ENCODE measurements around the gene KCNE3.

Gene KCNE3

DNA sequence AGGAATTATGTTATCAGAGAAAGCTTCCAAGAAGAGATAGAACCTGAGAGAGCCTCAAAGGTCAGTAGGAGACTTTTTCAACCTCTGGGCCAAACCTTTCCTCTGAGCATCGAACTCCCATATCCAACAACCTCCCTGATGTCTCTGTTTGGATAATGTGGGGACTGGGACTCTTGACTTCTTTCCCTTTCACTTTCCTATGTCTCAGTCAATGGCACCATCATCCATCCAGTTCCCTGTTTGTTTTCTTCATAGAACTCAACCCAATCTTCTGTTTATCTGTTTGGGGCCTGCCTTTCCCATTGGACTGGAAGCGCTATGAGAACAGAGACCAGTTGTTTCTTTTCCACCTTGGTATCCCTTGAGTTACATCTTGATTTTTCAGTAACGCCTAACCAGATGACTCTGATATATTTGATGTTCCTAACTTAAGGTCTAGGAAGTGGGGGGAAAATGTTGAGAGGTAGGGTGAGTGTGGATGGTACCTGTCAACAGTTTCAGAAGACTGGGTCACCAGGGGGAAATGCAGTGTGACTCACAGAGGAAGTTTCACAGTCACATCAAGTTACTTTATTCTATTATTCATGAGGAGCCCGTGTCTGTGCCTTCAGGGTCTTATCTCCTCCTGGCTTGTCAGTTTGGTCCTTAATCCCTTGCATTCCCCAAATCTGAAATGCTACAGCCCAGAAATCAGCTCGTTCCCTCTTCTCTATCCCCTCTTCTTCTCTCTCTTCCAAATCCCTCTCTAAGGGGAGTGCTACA, 4.5 kb upstream of the KCNE3 start:
- DNase-seq (ENCODE audit: low read depth, low spot score) = no peak

DNA sequence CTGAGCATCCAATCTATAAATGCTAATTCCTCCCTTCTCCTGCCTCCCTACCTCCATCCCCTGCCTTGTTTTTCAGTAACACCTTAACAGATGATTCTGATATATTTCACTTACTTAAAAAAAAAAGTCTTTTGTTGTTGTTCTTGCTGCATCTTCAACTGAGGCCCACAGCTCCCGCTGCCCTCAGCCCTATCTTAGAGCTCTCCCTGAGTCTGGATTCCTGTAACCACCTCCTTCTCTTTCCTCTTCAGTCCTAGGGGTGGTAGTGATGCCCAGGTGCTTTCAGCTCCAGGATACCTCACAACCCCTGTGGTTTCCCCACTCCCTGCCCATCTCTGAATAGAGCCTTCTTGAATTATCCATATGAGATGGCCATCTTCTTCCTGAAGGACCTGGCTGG, 3.7 kb upstream of the KCNE3 start:
- DNase-seq (ENCODE audit: low read depth, low spot score) = no peak

DNA sequence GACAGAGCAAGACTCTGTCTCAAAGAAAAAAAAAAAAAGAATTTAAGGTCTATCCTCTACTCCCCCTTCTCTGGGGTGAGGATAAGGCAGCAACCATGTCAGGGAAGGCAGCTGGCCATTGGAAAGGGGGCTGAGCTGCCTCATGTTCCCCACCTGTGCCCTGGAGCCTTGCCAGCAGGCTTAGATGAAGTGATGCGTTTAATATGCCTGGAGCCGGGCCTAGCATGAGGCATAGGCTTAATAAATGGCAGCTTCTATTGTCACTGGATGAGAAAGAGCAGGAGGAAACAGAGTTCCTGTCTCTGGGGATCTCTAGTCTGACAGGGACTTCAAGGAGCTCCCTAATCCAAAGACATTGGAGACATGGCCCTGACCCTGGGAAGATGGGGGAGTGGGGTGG, 3.2 kb upstream of the KCNE3 start:
- no peak for DNase-seq (ENCODE audit: low read depth, low spot score)

DNA sequence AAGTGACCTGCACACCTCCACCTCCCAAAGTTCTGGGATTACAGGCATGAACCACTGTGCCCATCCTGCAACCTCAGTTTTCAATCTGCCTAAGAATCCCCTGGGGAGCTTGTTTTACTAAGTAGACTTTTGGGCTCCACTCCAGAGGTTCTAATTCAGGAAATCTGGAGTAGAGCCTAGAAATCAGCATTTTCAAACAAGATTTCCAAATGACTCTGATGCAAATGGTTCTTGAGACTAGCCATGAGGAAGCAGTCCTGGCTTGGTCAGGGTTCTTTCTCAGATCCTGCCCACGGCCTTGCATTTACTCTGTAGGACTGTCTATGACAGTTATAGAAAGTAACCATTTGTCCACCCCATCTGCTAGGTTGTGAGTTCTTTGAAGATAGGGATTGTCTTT, 1.6 kb upstream of the KCNE3 start:
- no peak for DNase-seq (ENCODE audit: low read depth, low spot score)

DNA sequence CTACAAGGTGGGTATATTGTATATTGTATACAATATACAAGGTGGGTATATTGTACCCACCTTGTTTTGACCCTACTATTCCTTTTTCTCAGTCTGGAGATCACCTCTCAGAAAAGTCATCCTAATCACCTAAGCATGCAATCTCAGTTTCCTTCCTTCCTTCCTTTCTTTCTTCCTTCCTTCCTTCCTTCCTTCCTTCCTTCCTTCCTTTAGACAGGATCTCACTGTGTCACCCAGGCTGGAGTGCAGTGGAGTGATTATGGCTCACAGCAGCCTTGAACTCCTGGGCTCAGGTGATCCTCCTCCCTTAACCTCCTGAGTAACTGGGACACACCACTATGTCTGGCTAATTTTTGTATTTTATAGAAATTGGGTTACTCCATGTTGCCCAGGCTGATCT, 1.2 kb upstream of the KCNE3 start:
- DNase-seq (ENCODE audit: low read depth, low spot score) = no peak

DNA sequence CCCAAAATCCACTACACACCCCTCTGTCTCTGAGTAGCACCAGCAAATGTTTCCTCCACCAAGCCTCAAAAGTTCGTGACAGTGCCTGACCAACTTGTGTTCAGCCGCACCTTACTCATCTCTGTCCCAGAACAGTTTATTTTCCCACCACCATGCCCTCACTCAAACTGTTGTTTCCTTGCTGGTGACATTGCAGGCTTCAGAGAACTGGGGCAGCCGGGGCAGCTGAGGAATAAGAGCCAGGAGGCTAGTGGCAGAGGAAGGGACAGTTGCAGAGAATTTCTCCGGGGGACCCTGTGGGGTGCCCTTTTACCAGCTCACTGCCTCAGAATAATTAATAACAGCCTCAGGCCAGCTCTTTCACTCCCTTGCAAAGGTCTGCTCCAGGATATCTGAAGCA, 709 bp upstream of the KCNE3 start:
- DNase-seq (ENCODE audit: low read depth, low spot score) = no peak

DNA sequence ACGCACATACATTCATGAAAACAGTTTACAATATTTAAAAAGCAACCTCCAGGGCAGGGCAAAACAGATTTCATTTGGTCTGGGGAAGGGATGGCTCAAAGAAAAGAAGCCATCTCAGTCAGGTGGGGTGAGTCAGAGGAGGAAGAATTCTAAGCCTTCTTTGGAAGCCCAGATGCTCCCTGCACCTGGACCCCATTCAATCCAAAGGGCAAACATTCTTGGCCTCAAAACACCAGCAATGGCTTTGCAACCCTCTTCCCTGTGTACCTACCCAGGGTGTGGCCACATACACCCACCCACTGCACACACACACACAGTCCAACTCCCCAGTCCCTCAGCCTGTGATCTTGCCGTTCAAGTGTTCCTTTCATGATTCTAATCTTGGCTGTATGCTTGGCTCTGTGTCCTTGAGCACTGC, 2.0 kb downstream of the KCNE3 start:
- DNase-seq (ENCODE audit: low read depth, low spot score) = no peak

DNA sequence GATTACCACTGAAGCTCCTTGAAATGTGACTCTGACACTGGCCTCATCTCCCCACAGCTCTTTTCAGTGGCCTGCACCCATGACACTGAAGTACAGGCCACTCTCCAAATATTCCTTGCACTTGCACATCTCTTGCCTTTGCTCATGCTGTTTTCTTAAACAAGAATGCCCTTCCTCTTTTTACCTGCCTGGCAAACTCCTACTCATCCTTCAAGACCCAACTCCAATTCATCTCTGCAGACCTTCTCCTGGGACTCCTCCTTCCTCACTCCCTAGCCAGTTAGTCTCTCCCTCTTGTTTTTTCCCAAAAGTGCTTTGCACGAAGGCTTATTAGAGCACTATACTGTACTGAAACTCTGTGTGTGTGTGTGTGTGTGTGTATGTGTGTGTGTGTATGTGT, 2.6 kb downstream of the KCNE3 start:
- DNase-seq (ENCODE audit: low read depth, low spot score) = no peak

DNA sequence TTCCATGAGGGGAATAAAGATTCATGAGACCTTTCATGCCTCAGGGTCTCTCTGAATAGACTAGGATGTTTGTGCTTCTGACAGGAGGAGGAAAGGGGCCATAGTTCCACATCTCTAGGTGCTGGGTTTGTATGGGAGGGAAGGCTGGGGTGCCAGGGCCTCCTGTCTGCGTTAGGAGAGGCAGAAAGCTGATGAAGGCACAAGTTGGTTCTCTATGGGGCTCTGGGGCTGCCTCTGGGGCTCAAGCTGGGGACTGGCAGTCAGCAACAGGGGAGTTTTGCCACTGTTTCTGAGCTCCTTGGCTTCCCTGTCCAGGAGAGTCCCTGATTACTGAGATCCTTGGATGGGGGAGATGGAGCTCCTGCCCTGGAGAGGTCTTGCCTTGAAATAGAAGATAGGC, 4.1 kb downstream of the KCNE3 start:
- DNase-seq (ENCODE audit: low read depth, low spot score) = no peak

DNA sequence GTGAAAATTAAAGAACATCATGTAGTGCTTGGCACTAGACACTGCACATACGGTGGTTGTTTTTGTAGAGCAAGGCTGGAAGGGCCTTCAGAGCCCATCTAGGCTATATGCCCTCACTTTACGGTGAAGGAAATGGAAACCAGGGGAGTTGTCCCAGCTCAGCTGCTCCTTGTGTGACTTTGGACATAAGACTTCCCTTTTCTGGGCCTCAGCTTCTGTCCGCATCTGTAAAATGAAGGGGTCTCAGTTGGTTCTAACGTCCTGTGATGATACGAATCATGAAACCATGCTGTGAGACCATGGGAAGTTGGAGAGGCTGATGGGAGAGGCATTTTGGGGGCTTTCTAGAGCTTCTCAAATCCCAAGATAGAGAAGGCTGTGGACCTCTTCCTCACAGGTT, 4.7 kb downstream of the KCNE3 start:
- DNase-seq (ENCODE audit: low read depth, low spot score) = no peak

DNA sequence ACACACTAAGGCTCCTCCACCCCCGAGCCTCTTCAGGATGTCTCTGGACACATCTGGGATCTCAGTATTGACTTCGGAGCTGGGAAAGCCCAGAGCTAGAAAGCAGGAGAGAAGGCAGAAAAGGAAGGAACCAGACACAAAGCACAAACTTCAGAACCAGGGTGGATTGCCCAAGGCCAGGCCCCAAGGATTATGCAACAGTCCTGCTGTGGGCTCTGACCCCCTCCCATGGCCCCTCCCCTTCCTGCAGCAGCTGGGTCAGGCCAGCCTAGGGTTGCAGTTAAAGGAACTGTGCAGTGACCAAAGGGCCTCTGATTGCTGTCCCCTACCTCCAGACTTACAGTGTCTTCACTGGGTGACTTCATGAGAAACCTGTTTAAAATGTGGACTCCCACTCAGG, 5.3 kb downstream of the KCNE3 start:
- DNase-seq (ENCODE audit: low read depth, low spot score) = peak; percentile 79

DNA sequence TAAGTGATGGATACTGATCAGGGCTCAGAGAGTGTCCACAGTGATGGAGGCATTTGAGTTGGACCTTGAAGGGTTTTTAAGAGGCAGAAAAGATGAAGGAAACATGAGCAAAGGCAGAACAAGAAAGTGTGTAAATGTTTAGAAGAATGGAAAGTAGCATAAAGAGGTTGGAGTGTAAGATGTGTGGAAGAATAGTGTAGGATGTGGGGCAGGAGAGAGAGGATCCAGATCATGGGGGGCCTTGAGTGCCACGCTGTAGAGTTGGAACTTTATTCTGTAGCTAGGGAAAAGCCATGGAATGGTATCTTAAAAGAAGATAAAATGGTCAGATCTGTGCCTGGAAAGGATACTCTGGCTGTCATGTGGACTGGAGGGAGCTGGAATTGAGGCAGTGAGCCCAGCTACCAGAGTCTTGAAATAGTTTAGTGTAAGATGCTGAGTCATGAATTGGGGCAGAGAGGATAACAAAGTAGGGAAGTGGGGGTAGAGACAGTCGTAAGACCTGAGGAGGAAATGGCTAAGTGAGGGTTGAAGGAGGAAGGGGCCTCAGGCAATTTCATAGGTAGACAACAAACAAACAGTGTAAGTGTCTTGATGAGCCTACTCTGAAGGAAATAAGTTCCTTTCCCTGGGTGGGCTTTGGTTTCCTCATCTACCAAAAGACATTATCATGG, 6.7 kb downstream of the KCNE3 start:
- DNase-seq (ENCODE audit: low read depth, low spot score) = peak; percentile 43

DNA sequence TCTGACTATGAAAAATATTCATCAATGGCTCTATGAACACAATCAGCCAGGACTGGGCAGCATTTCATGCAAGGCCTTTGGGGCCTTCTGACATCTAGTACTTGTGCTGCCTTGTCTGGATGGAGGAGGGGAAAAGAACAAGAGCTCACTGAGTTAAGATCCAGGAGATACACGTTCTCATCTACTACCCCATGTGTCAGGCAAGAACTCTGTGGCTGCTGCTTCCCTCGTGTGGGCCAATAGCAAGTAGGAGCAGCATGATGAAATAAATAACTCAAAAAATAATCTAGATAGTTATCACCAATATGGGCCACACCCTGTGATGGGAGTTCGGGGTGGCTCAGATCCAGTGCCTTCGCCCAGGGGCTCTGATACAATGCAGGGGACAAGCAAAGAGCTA, 7.3 kb downstream of the KCNE3 start:
- DNase-seq (ENCODE audit: low read depth, low spot score) = no peak

DNA sequence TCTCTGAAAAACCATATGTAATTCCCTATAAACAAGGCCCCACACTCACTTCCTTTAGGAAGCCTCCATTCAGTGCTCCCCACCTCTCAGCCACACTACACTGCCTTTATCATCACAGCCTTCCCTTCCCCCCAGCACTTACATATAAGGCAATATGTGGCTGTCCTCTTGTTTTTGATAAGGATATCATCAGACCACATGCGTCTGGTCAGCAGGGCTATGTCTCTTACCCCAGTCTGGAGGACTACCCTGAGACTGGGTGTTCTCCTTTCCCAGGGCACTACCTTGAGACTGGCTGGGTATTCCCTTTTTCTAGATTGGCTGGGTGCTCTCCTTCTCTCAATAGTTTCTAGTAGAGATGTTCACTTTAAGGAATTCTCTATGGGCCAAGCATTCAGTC, 7.8 kb downstream of the KCNE3 start:
- no peak for DNase-seq (ENCODE audit: low read depth, low spot score)

DNA sequence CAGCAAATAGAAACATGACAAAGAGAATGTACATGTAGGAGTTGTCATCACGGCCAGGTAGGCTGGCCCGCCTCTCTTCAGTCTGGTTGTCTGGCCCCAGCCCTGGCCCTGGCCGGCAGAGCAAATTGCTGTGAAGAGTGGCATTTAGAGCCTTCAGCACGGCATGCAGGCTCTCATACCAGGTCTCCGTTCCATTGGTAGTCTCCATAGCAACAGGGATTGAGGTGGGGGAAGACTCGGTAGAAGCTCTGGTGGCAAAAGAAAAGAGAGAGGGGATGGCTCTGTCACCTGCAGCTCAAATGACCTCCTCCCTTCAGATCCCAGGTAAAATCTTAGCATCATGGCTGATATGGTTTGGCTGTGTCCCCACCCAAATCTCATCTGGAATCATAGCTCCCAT, 10.0 kb downstream of the KCNE3 start:
- no peak for DNase-seq (ENCODE audit: low read depth, low spot score)

DNA sequence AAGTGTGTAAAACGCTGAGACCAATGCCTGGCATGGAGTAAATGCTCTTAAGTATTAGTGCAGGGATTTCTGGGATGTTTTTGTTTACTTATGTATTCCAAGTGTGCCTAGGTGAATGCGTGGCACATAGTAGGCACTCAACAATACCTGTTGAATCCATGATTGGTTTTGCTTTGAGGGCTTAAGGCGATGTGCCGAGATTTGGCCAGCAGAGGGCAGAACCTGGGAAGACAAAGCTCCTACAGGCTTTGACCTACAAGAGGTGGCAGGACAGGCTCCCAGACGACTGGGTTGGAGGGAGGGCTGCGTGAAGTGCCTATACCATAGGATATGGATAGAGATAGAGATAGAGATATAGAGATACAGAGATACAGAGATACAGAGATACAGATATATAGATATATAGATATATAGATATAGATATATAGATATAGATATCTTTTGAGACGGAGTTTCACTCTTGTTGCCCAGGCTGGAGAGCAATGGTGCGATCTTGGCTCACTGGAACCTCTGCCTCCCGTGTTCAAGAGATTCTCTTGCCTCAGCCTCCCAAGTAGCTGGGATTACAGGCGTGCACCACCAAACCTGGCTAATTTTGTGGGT, 13.9 kb downstream of the KCNE3 start:
- peak; percentile 78 for DNase-seq (ENCODE audit: low read depth, low spot score)

DNA sequence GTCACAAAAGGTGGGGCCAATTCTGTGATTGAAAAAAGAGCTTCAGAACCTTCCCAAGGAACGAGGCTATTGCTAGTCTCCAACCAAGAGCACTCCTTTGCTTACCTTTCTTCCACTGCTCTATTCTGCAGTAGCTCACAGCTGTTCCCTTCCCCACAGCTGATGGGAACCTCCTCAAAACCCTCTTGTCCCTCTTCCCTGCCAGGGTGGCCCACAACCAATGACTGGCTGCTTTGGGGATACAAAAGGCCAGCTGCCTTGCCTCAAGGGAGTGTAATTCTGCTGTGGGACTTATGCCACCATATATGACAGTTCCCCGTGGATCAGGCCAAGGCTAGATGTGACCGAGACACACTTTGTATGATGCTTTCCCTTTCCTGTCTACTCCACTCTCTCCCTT, 15.0 kb downstream of the KCNE3 start:
- no peak for DNase-seq (ENCODE audit: low read depth, low spot score)

DNA sequence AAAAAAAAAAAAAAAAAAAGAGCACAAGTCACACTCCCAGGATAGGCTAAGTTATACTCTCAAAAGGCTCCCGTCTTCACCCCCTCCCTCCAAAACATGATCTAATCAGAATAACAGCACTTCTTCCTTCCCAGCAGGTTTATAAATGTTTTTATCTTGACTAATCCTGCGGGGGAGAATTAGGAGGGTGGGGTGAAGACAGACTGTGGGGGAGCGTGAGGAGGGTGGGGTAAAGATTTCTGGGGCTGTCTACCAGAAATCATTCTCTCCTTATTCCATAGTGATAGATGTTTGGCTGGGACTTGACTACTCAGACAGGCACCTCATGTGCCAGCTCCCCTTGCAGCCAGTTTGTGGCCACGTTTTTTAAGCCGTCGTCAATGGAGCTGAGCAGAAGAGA, 17.0 kb downstream of the KCNE3 start:
- no peak for DNase-seq (ENCODE audit: low read depth, low spot score)

DNA sequence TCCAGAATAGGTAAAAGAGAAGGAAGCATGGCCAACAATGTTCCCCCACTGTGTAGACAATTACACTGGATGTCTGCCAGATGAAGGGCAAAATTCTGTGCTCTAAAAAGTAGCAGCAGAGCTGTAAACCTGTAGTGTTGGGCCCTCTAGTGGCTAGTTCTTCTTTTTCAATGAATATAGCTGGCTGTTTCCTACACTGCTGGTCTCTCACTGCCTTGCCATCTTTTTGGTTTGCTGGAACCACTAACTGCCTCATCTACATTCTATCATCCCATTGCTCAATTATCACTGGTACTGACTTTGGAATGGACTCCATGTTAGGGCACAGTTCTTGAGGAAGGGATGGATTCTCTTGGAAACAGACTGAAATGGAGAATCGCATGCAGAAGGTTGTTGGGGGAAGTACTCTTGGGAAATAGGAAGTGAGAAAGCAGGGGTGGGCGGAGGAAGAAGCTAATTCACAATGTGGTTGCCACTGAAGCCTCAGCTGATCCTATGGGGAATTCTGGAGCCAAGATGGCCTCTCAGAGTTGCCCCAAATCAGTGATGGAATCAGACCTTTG, 17.9 kb downstream of the KCNE3 start:
- DNase-seq (ENCODE audit: low read depth, low spot score) = peak; percentile 58

DNA sequence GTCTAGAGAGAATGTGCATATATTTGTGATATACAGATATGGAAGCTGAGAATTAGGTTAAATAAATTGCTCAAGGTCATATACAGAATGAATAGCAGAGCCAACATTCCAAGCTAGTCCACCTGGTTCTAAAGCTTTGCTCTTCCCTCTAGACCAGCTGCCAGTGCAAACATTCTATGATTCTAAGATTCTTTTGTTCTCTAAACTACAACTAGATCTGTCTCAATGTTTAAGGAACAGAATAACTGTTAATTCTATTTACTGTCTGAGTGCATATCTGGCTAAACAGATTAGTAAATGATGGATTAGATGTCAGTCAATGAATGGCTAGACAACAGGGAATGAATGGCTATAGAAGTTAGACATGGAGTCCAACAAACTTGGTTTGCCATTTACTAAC, 19.6 kb downstream of the KCNE3 start:
- no peak for DNase-seq (ENCODE audit: low read depth, low spot score)

DNA sequence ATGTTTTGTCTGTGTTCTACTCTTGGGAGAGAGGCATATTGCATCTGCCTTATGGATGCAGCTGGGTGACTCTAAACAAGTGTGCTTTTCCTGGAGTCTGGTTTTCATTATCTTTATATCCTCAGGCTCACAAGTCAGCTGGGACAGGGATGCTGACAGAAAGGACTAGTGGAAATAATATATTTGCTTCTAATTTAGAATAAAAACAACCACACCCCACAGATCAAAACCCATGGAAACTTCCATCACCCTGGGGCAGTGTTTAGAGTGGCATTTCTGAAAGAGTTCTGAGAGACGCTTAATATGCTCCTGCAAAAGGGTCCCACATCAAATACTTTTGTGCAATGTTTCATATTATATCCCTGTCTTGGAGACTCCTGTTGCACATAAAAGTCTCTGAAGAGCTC, 20.8 kb downstream of the KCNE3 start:
- no peak for DNase-seq (ENCODE audit: low read depth, low spot score)

DNA sequence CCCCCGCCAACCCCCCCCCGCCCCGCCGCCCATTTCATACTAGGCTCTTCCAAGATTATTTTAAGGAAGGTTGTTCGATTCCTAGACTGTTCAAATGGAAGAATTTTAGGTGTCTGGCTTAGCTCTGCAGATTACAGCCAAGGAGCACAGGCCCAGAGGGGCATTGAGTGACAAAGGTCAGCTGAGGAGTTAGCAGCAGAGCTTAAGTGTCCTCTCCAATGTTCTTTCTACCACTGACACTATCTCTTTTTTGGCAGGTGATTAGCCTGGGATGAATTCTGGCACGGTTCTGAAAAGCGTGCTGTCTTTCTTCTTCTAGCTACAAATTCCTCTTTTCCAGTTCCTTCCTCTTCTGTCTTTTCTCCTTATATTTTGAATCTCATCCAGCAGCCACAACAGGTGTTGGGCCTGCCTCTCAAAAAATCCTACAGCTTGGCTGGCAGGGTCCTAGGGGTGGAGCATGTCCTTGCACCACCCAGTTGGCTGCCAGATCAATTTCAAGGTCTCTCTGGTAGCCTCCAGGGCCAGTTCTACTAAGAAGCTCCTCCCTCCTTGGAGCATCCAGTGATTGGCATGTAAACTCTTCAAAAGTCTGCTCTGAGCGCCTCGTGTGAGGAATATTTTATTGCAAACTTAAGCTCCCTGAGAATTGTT, 23.0 kb downstream of the KCNE3 start:
- no peak for DNase-seq (ENCODE audit: low read depth, low spot score)

Measured in ELF-1 (cell line).